Fibroblast of peridontal ligament (primary cell): ENCODE data around the gene HES4.
"Not testable (repeated sequence)": the region's sequence is repeated elsewhere in the genome, so short reads cannot be mapped to it uniquely, and the experiment has no call there.

ENCODE experiments used
- DNase-seq: peaks from one replicate; pipeline ENCODE4 v3.0.0-alpha.2; 2010; ENCODE audit errors: extremely low read depth

Gene HES4

GRCh38 chr1:1018321-1018685 is 18.4 kb upstream of the HES4 start:
- not testable (repeated sequence) for DNase-seq

GRCh38 chr1:1017397-1018320 is 17.8 kb upstream of the HES4 start:
- DNase-seq = not testable (repeated sequence)

GRCh38 chr1:1014799-1015681 is 15.1 kb upstream of the HES4 start:
- no peak for DNase-seq

DNA sequence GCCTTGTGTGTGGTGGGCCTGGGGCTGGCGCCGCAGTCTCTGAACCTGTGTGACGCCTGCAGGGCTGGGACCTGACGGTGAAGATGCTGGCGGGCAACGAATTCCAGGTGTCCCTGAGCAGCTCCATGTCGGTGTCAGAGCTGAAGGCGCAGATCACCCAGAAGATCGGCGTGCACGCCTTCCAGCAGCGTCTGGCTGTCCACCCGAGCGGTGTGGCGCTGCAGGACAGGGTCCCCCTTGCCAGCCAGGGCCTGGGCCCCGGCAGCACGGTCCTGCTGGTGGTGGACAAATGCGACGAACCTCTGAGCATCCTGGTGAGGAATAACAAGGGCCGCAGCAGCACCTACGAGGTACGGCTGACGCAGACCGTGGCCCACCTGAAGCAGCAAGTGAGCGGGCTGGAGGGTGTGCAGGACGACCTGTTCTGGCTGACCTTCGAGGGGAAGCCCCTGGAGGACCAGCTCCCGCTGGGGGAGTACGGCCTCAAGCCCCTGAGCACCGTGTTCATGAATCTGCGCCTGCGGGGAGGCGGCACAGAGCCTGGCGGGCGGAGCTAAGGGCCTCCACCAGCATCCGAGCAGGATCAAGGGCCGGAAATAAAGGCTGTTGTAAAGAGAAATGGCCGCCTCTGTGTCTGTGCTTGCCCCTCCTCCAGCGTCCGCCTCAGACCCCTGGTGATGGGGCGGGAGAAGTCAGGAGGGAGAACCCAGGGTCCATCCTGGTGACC is 14.2 kb upstream of the HES4 start:
- DNase-seq = no peak

- peak; percentile 80 for DNase-seq
These were observed 13.4 kb upstream of the HES4 start, which contains the start of gene ISG15 for GRCh38 chr1:1013105-1013921. ISG15 (plus strand) TSS chr1:1013497; CDS start chr1:1013574, 77 bp downstream.

DNA sequence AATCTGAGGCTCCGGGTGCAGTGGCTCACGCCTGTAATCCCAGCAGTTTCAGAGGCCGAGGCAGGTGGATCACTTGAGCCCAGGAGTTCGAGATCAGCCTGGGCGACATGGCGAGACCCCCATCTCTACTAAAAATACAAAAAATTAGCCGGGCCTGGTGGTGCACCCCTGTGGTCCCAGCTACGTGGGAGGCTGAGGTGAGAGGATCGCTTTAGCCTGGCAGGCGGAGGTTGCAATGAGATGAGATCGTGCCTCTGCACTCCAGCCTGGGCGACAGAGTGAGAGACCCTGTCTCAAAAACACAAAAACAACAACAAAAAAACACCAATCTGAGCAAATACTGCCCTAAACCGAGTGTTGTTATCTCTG is 12.8 kb upstream of the HES4 start:
- not testable (repeated sequence) for DNase-seq

GRCh38 chr1:1011396-1011949 is 11.6 kb upstream of the HES4 start:
- no peak for DNase-seq

DNA sequence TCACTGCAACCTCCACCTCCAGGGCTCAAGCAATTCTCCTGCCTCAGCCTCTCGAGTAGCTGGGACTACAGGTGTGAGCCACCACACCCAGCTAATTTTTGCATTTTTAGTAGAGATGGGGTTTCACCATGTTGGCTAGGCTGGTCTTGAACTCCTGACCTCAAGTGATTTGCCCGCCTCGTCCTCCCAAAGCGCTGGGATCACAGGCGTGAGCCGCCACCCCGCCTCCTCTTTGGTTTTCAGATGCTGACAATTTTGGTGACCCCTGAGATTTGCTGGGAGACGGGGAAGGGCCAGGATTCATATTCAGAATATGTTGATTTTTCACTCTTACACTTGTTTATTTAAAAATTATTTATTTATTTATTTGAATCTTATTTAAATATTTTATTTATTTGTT is 10.2 kb upstream of the HES4 start:
- DNase-seq = not testable (repeated sequence)

GRCh38 chr1:1006305-1007159 is 6.6 kb upstream of the HES4 start:
- no peak for DNase-seq

GRCh38 chr1:1005774-1006304 is 5.9 kb upstream of the HES4 start:
- no peak for DNase-seq

DNA sequence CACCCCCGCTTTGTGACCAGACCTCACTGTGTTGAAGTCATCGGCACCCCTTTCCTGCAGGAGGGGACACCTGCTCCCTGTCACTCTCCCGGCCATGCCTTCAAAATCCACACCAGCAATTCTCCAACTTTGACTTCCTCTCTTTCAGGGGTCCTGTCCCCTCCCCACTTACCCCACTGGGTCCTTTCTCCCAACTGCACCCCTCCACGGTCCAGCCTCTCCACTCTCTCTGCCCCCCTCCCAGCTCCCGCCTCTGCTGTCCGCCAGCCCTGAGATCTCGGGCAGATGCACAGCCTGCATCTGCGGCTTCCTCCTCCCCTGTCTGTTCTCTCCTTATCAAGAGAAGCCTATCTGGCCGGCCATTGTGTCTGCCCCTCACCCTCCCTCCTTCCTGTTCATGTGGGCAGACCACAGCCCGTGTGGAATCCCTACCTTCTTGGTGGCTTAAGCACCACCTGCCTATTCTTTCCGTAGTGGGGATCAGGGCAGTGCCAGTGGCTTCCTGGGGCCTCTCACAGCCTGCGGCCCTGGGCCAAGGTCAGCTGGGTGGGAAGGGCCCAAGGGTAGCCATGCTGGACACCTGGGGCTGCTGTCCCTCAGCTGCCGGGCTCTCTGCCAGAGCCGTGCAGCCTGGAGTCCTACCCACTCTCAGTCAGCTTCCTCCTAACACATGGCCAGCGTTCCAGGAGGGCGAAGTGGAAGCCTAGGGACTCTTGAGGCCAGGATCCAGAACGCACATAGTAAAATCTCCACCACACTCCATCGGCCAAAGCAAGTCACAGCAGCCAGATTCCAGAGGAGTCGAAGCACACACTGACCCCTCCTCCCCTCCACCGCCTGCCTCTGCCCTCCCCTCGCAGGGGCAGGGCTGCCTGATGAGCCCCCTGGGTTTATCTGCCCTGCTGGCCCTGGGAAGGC is 5.1 kb upstream of the HES4 start:
- peak; percentile 27 for DNase-seq

GRCh38 chr1:1004420-1004779 is 4.5 kb upstream of the HES4 start:
- no peak for DNase-seq

DNA sequence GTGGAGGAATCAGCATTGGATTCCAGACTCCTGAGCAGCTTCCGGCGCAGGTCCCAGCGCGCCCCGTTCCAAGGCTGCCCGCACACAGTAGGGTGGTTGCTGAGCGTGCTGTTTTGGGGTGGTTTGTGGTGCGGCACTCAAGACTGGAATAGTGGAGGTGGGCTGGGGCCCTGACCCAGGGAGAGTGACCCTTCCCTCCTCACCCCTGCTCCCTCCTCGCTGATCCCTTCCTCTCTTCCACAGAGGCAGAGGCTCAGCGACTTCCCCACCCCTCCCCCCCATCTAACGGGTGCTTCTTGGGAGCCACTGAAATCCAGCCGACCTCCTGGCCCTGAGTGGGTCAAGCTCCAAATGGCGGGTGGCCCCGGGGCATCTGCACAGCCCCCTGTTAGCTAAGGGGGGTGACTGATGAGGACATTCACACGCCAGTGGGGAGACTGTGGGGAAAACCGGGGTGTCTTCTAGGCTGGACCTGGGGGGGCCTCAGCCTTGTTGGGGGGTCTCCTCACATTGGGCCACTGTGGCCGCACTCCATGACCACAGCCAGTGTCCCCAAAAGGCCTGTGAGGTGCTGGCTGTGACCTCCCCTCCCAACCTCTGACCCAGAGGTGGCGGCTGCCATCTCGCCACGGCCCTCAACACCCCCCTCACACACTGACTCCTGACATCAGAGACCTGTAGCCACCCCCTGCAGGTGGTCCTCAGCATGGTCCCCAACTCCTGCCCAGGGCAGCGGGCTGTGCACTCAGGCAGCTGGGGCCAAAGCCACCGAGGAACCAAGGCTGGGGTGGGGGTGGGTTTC is 3.9 kb upstream of the HES4 start:
- DNase-seq = no peak

DNA sequence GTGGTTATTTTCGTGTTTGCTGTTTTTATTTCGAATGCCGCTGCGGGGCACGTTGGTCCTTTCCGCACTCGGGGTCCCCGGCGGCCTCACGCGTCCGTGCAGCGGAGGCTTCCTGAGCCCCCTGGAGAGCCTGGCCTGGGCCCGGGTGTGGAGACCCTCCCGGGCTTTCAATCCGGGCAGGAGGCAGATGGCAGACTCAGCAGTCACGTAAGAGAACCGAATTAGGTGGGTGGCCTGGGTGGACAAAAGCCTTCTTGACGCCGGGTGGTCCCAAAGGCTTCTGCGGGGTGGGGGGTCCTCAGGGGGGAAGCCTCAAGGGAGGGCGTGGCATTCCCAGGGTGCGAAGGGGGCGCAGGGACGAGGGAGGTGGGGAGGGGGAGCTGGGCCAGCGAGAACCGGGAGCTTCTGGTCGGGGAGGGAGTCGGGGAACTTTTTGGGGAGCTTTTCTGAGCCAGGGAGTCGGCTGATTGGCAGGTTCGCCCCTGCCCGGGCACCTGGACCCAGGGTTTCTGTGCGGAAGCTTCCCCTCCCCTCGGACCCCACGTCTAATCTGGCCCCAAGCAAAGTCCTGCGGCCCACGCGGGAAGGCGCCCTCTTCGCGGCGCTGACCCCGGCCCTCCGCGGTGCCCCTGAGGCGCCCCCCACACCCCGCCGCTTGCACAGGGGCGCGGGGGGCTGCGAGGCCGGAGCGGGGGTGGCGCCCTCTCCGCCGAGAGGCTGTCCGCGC is 1.3 kb upstream of the HES4 start:
- DNase-seq = no peak

DNA sequence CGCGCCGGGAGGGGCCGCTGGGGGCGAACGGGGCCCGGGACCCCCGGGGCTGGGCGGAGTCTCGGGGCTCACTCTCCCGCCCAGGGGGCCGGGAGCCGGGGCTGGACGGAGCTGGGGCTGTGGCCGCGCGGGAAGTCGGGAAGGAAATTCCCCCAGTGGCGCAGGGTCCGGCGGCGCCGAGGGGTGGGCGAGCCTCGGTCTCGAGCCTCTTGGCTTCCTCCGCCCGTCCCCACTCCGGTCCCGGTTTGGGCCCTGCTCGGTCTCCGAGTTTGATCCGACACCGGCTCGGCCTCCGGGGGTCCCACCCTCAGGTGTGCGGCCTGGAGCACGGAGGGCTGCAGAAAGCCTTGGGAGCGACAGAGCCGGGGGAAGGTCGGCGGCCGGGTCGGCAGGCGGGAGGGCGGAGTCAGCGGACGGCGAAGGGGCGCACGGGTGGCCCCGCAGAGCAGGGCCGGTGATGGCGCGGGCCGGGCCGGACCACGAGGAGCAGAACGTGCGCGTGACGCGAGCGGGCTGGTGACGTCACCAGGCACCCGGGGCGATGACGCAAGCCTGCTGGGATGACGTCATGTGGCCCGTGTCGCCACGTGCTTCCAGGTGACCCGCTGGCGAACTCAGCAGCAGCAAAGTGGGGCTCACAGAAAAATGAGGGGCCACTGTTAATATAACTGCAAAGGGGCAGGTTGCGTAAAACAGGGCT is 610 bp upstream of the HES4 start:
- peak; percentile 66 for DNase-seq

DNA sequence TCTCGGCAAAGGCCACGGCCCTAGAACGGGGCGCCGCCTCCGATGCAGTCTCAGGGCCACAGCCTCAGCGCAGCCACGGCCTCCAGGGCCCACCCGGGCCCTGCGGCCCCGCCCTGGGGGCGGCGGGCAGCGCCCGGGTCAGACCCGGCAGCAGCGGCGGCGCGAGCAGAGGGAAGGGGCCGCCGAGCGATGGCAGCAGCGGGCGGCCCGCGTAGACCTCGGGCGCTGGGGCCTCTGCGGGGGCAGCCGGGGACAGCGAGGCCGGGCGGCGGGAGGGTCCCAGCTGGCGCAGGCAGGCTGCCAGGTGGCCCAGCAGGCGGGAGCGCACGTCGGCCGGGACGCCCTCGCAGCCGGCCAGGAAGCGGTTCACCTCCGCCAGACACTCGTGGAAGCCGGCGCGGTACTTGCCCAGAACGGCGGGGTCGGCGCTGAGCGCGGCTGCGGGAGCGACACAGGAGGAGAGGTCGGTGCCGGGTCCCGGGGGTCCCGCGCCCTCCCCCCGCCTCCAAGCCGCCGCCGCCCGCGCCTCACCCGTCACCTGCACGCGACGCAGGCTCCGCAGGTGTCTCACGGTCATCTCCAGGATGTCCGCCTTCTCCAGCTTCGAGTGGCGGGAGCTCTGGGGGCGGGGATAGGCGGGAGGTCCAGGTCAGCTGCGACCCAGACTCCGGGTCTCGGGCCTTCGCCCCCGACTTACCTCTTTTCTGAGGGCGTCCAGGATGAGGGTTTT is 737 bp downstream of the HES4 start:
- DNase-seq = no peak
